ENCODE results near the gene MBOAT2. TPM values are rescaled to one million over a fixed set of nuclear protein-coding genes. Genes with fewer than 3 reads are reported as not detected.

The MBOAT2 gene
- total RNA-seq, 1 donor from 2014 or later = 94.7 TPM

DNA sequence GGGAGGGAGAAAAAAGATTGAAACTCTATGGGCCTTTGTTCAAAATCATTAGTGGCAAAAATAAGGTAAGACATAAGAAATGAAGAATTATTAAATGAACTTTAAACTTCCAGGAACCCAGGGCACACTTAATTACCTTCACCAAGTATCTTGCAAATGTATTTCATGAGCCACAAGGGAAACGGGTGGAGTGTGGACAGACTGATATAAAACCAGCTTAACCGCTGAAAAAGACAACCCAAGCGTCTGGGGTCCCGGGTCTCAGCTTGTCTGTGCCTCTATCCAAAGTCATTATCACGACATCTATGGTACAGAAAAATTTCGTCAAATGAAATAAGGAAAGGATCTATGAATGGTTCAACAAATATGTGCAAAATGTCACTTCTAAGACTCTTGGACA is 13.9 kb upstream of the MBOAT2 start:
- no peak for DNase-seq (ENCODE audit: extremely low spot score, unreplicated experiment)
- Mint-ChIP-seq H3K4me3 (ENCODE audit: unreplicated experiment) (no peak overlapping the region), H3K36me3 (ENCODE audit: unreplicated experiment) (no peaks in the 10 kb centered on the region), H3K27me3 (ENCODE audit: unreplicated experiment) (peaks cover 7% of the 10 kb centered on the region), H3K4me1 (ENCODE audit: unreplicated experiment) (peaks cover 22% of the 10 kb centered on the region), H3K9me3 (ENCODE audit: unreplicated experiment) (peaks cover 3% of the 10 kb centered on the region), H3K27ac (ENCODE audit: unreplicated experiment) (no peak overlapping the region)
- TF ChIP-seq CTCF (IDR thresholded peaks at IDR 0.05) = no peak

DNA sequence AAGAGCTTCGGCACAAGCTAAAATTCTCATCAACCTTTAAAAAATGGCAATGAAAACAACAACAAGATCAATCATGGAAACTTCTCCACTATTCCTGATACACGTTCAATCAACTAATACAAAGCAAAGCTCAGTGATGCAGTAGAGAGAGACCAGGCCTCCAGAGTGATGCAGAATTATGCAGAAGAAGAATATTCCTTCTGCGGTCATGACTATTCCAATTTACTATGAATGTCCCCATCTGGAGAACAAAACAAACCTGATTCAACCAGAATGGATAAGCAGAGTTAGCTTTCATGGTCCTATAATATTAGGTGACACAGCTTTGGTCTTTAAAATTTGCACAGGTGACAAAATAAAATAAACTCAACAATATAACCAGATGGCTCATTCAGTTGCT is 12.5 kb upstream of the MBOAT2 start:
- Mint-ChIP-seq H3K4me3 (ENCODE audit: unreplicated experiment) (no peak overlapping the region), H3K27ac (ENCODE audit: unreplicated experiment) (no peak overlapping the region), H3K27me3 (ENCODE audit: unreplicated experiment) (peaks cover 7% of the 10 kb centered on the region), H3K4me1 (ENCODE audit: unreplicated experiment) (peaks cover 29% of the 10 kb centered on the region), H3K36me3 (ENCODE audit: unreplicated experiment) (no peaks in the 10 kb centered on the region), H3K9me3 (ENCODE audit: unreplicated experiment) (no peaks in the 10 kb centered on the region)
- no peak for DNase-seq (ENCODE audit: extremely low spot score, unreplicated experiment)
- no peak for TF ChIP-seq CTCF (IDR thresholded peaks at IDR 0.05)

DNA sequence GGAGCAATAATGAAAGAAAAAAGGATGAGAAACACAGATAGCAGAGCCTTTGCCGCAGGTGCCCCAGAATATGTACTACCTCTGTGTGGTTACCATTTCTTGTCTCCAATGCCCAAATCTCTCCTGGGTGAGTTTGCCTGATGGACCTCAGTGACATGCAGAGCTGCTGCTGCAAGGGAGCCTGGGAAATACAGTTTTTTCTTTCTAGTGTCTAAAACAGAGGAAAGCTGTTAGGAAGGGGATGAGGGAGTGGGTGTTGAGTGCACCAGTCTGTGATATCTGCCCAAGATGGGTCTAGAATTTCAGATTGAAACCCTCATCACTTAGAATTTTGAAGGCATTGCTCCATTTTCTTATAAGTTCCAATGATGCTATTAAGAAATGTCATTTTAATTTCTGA is 9.9 kb upstream of the MBOAT2 start:
- TF ChIP-seq CTCF (IDR thresholded peaks at IDR 0.05) = no peak
- H3K36me3 Mint-ChIP-seq (ENCODE audit: unreplicated experiment) = no peaks in the 10 kb centered on the region
- DNase-seq (ENCODE audit: extremely low spot score, unreplicated experiment) = no peak
- H3K9me3 Mint-ChIP-seq (ENCODE audit: unreplicated experiment) = no peaks in the 10 kb centered on the region
- no peak overlapping the region for H3K4me3 Mint-ChIP-seq (ENCODE audit: unreplicated experiment)
- H3K4me1 Mint-ChIP-seq (ENCODE audit: unreplicated experiment) = peaks cover 47% of the 10 kb centered on the region
- no peak overlapping the region for H3K27ac Mint-ChIP-seq (ENCODE audit: unreplicated experiment)
- peaks cover 7% of the 10 kb centered on the region for H3K27me3 Mint-ChIP-seq (ENCODE audit: unreplicated experiment)

- no peak for DNase-seq (ENCODE audit: extremely low spot score, unreplicated experiment)
- H3K27me3 Mint-ChIP-seq (ENCODE audit: unreplicated experiment) = peaks cover 7% of the 10 kb centered on the region
Observed at GRCh38 chr2:9010866-9011265, 7.4 kb upstream of the MBOAT2 start.

More at GRCh38 chr2:9010866-9011265, 7.4 kb upstream of the MBOAT2 start:
- Mint-ChIP-seq H3K4me1 (ENCODE audit: unreplicated experiment) (peaks cover 44% of the 10 kb centered on the region), H3K36me3 (ENCODE audit: unreplicated experiment) (no peaks in the 10 kb centered on the region), H3K9me3 (ENCODE audit: unreplicated experiment) (no peaks in the 10 kb centered on the region), H3K4me3 (ENCODE audit: unreplicated experiment) (no peak overlapping the region), H3K27ac (ENCODE audit: unreplicated experiment) (peak overlapping the region; percentile 51)
- no peak for TF ChIP-seq CTCF (IDR thresholded peaks at IDR 0.05)
